Kidney glomerular epithelial cell (primary cell): ENCODE data around the gene RUBCNL.

Experiments used
- DNase-seq: peaks from one replicate; lab custom pipeline; 2025; lab: John Stamatoyannopoulos, UW

RUBCNL gene

GRCh38 chr13:46310066-46310465, 77.0 kb downstream of the RUBCNL start:
- no peak for DNase-seq

- no peak for DNase-seq
These were observed 79.5 kb downstream of the RUBCNL start for GRCh38 chr13:46307554-46307953.

- DNase-seq: no peak
These were observed 82.5 kb downstream of the RUBCNL start for GRCh38 chr13:46304546-46304945.

GRCh38 chr13:46303742-46304385, 83.2 kb downstream of the RUBCNL start:
- DNase-seq: no peak

GRCh38 chr13:46297361-46297811, 89.7 kb downstream of the RUBCNL start:
- no peak for DNase-seq

GRCh38 chr13:46296921-46297320, 90.1 kb downstream of the RUBCNL start:
- DNase-seq: no peak

GRCh38 chr13:46296115-46296822, 90.8 kb downstream of the RUBCNL start:
- DNase-seq: peak; percentile 76

- DNase-seq: no peak
These were observed 91.4 kb downstream of the RUBCNL start for GRCh38 chr13:46295491-46296114.

GRCh38 chr13:46293436-46293835, 93.6 kb downstream of the RUBCNL start:
- DNase-seq: no peak
